ENCODE measurements around the gene PRKCE.

PRKCE gene

GRCh38 chr2:45761635-45762034, 110.2 kb downstream of the PRKCE start:
- Histone ChIP-seq H3K27ac (ENCODE audit: low read depth, low read length) (no peak overlapping the region), H3K9me3 (ENCODE audit: insufficient read depth, low read depth, low read length) (no peaks in the 10 kb centered on the region), H3K27me3 (ENCODE audit: insufficient read depth, low read length) (no peaks in the 10 kb centered on the region), H3K36me3 (ENCODE audit: insufficient read depth, low read length) (no peaks in the 10 kb centered on the region), H3K9ac (ENCODE audit: low read depth, low read length) (no peak overlapping the region), H3K4me3 (ENCODE audit: low read length) (no peak overlapping the region), H3K4me1 (ENCODE audit: insufficient read depth, low read length) (peaks cover 3% of the 10 kb centered on the region; the same call in 1 of the 2 replicates)
- WGBS, result 93% methylated on average over 4 of the region's 4 CpGs

GRCh38 chr2:45763255-45763654, 111.8 kb downstream of the PRKCE start:
- Histone ChIP-seq H3K9ac (ENCODE audit: low read depth, low read length) (no peak overlapping the region), H3K27ac (ENCODE audit: low read depth, low read length) (no peak overlapping the region), H3K27me3 (ENCODE audit: insufficient read depth, low read length) (no peaks in the 10 kb centered on the region), H3K9me3 (ENCODE audit: insufficient read depth, low read depth, low read length) (no peaks in the 10 kb centered on the region), H3K36me3 (ENCODE audit: insufficient read depth, low read length) (no peaks in the 10 kb centered on the region), H3K4me3 (ENCODE audit: low read length) (no peak overlapping the region), H3K4me1 (ENCODE audit: insufficient read depth, low read length) (peaks cover 3% of the 10 kb centered on the region; the same call in 1 of the 2 replicates)
- 84% methylated on average over 2 of the region's 2 CpGs for WGBS

- 96% methylated on average over 3 of the region's 5 CpGs for WGBS
- no peak overlapping the region for H3K27ac ChIP-seq (ENCODE audit: low read depth, low read length)
- H3K36me3 ChIP-seq (ENCODE audit: insufficient read depth, low read length), result no peaks in the 10 kb centered on the region
- peaks cover 3% of the 10 kb centered on the region for H3K4me1 ChIP-seq (ENCODE audit: insufficient read depth, low read length)
- H3K9me3 ChIP-seq (ENCODE audit: insufficient read depth, low read depth, low read length), result no peaks in the 10 kb centered on the region
- H3K9ac ChIP-seq (ENCODE audit: low read depth, low read length), result no peak overlapping the region
- H3K4me3 ChIP-seq (ENCODE audit: low read length), result no peak overlapping the region
- no peaks in the 10 kb centered on the region for H3K27me3 ChIP-seq (ENCODE audit: insufficient read depth, low read length)
These were observed 112.3 kb downstream of the PRKCE start for GRCh38 chr2:45763797-45764196.

GRCh38 chr2:45765007-45765727, 113.7 kb downstream of the PRKCE start:
- 86% methylated on average over 8 of the region's 8 CpGs for WGBS
- H3K27me3 ChIP-seq (ENCODE audit: insufficient read depth, low read length), result no peaks in the 10 kb centered on the region
- H3K9me3 ChIP-seq (ENCODE audit: insufficient read depth, low read depth, low read length), result no peaks in the 10 kb centered on the region
- H3K36me3 ChIP-seq (ENCODE audit: insufficient read depth, low read length), result no peaks in the 10 kb centered on the region
- H3K27ac ChIP-seq (ENCODE audit: low read depth, low read length), result no peak overlapping the region
- no peak overlapping the region for H3K4me3 ChIP-seq (ENCODE audit: low read length)
- no peak overlapping the region for H3K9ac ChIP-seq (ENCODE audit: low read depth, low read length)
- peaks cover 3% of the 10 kb centered on the region for H3K4me1 ChIP-seq (ENCODE audit: insufficient read depth, low read length)

- Histone ChIP-seq H3K9me3 (ENCODE audit: insufficient read depth, low read depth, low read length) (no peaks in the 10 kb centered on the region), H3K4me1 (ENCODE audit: insufficient read depth, low read length) (peaks cover 5% of the 10 kb centered on the region), H3K9ac (ENCODE audit: low read depth, low read length) (no peak overlapping the region), H3K36me3 (ENCODE audit: insufficient read depth, low read length) (no peaks in the 10 kb centered on the region), H3K27ac (ENCODE audit: low read depth, low read length) (no peak overlapping the region), H3K4me3 (ENCODE audit: low read length) (no peak overlapping the region), H3K27me3 (ENCODE audit: insufficient read depth, low read length) (no peaks in the 10 kb centered on the region)
- WGBS, result 98% methylated on average over 4 of the region's 5 CpGs
These were observed 114.3 kb downstream of the PRKCE start for GRCh38 chr2:45765728-45766254.

- H3K9me3 ChIP-seq (ENCODE audit: insufficient read depth, low read depth, low read length), result no peaks in the 10 kb centered on the region
- H3K9ac ChIP-seq (ENCODE audit: low read depth, low read length), result no peak overlapping the region
- peaks cover 11% of the 10 kb centered on the region for H3K4me1 ChIP-seq (ENCODE audit: insufficient read depth, low read length)
- no peaks in the 10 kb centered on the region for H3K36me3 ChIP-seq (ENCODE audit: insufficient read depth, low read length)
- no peaks in the 10 kb centered on the region for H3K27me3 ChIP-seq (ENCODE audit: insufficient read depth, low read length)
- no peak overlapping the region for H3K4me3 ChIP-seq (ENCODE audit: low read length)
- 89% methylated on average over 3 of the region's 3 CpGs for WGBS
- no peak overlapping the region for H3K27ac ChIP-seq (ENCODE audit: low read depth, low read length)
These were observed 116.7 kb downstream of the PRKCE start for GRCh38 chr2:45768208-45768607.

- 83% methylated on average over 2 of the region's 2 CpGs for WGBS
- Histone ChIP-seq H3K36me3 (ENCODE audit: insufficient read depth, low read length) (no peaks in the 10 kb centered on the region), H3K9me3 (ENCODE audit: insufficient read depth, low read depth, low read length) (no peaks in the 10 kb centered on the region), H3K4me3 (ENCODE audit: low read length) (no peak overlapping the region), H3K9ac (ENCODE audit: low read depth, low read length) (no peak overlapping the region), H3K27me3 (ENCODE audit: insufficient read depth, low read length) (no peaks in the 10 kb centered on the region), H3K4me1 (ENCODE audit: insufficient read depth, low read length) (peaks cover 11% of the 10 kb centered on the region), H3K27ac (ENCODE audit: low read depth, low read length) (no peak overlapping the region)
These were observed 117.6 kb downstream of the PRKCE start for GRCh38 chr2:45769056-45769455.

GRCh38 chr2:45769854-45770576, 118.5 kb downstream of the PRKCE start:
- Histone ChIP-seq H3K4me3 (ENCODE audit: low read length) (no peak overlapping the region), H3K27ac (ENCODE audit: low read depth, low read length) (no peak overlapping the region), H3K4me1 (ENCODE audit: insufficient read depth, low read length) (peaks cover 11% of the 10 kb centered on the region), H3K27me3 (ENCODE audit: insufficient read depth, low read length) (no peaks in the 10 kb centered on the region), H3K9ac (ENCODE audit: low read depth, low read length) (no peak overlapping the region), H3K9me3 (ENCODE audit: insufficient read depth, low read depth, low read length) (no peaks in the 10 kb centered on the region), H3K36me3 (ENCODE audit: insufficient read depth, low read length) (no peaks in the 10 kb centered on the region)
- WGBS, result 84% methylated on average over 15 of the region's 15 CpGs

- H3K4me1 ChIP-seq (ENCODE audit: insufficient read depth, low read length), result peaks cover 14% of the 10 kb centered on the region
- H3K27me3 ChIP-seq (ENCODE audit: insufficient read depth, low read length), result no peaks in the 10 kb centered on the region
- H3K27ac ChIP-seq (ENCODE audit: low read depth, low read length), result no peak overlapping the region
- 94% methylated on average over 1 of the region's 1 CpG for WGBS
- H3K36me3 ChIP-seq (ENCODE audit: insufficient read depth, low read length), result no peaks in the 10 kb centered on the region
- no peak overlapping the region for H3K4me3 ChIP-seq (ENCODE audit: low read length)
- no peak overlapping the region for H3K9ac ChIP-seq (ENCODE audit: low read depth, low read length)
- no peaks in the 10 kb centered on the region for H3K9me3 ChIP-seq (ENCODE audit: insufficient read depth, low read depth, low read length)
These were observed 119.3 kb downstream of the PRKCE start for GRCh38 chr2:45770811-45771210.

- 59% methylated on average over 10 of the region's 10 CpGs for WGBS
- Histone ChIP-seq H3K36me3 (ENCODE audit: insufficient read depth, low read length) (no peaks in the 10 kb centered on the region), H3K4me1 (ENCODE audit: insufficient read depth, low read length) (peaks cover 19% of the 10 kb centered on the region), H3K9me3 (ENCODE audit: insufficient read depth, low read depth, low read length) (no peaks in the 10 kb centered on the region), H3K4me3 (ENCODE audit: low read length) (no peak overlapping the region), H3K27me3 (ENCODE audit: insufficient read depth, low read length) (no peaks in the 10 kb centered on the region), H3K27ac (ENCODE audit: low read depth, low read length) (no peak overlapping the region), H3K9ac (ENCODE audit: low read depth, low read length) (no peak overlapping the region)
These were observed 119.8 kb downstream of the PRKCE start for GRCh38 chr2:45771261-45771660.

- 43% methylated on average over 2 of the region's 2 CpGs for WGBS
- no peaks in the 10 kb centered on the region for H3K9me3 ChIP-seq (ENCODE audit: insufficient read depth, low read depth, low read length)
- peaks cover 19% of the 10 kb centered on the region for H3K4me1 ChIP-seq (ENCODE audit: insufficient read depth, low read length)
- H3K9ac ChIP-seq (ENCODE audit: low read depth, low read length), result no peak overlapping the region
- no peak overlapping the region for H3K4me3 ChIP-seq (ENCODE audit: low read length)
- no peaks in the 10 kb centered on the region for H3K27me3 ChIP-seq (ENCODE audit: insufficient read depth, low read length)
- no peak overlapping the region for H3K27ac ChIP-seq (ENCODE audit: low read depth, low read length)
- no peaks in the 10 kb centered on the region for H3K36me3 ChIP-seq (ENCODE audit: insufficient read depth, low read length)
These were observed 120.6 kb downstream of the PRKCE start for GRCh38 chr2:45772038-45772437.

All from HUES64 (cell line).